ENCODE measurements around the gene RNF40.
"Not testable (repeated sequence)": the region's sequence is repeated elsewhere in the genome, so short reads cannot be mapped to it uniquely, and the experiment has no call there.

Gene RNF40

DNA sequence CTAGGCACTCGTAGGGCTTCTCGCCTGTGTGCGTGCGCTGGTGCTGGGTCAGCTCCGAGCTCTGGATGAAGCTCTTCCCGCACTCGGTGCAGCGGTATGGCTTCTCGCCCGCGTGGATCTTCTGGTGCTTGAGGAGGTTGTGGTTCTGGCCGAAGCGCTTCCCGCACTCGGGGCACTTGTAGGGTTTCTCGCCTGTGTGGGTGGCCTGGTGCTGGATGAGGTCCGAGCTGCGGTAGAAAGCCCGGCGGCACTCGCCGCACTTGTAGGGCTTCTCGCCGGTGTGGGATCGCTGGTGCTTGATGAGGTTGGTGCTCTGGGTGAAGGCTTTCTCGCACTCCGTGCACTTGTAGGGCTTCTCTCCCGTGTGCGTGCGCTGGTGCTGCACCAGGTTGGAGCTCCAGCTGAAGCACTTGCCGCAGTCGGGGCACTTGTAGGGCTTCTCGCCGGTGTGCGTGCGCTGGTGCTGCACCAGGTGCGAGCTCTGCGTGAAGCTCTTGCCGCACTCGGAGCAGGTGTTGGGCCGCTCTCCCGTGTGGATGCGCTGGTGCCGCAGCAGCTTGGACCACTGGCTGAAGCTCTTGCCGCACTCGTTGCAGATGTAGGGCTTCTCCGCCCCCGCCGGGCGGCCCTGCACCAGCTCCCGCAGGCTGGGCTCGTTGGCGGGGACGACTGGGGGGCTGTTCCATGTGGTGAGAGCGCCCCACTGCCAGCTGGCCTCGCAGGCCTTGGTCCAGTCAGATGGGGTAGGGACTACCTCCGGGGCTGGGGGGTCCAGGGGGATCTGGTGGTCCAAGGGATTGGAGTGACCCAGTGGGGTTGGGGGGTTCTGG is 21.4 kb downstream of the RNF40 start:
- no peak for DNase-seq

GRCh38 chr16:30784215-30784614 is 22.1 kb downstream of the RNF40 start:
- DNase-seq, result no peak

- no peak for DNase-seq
Observed at GRCh38 chr16:30785126-30786106, 23.3 kb downstream of the RNF40 start.

GRCh38 chr16:30786115-30786935 is 24.2 kb downstream of the RNF40 start:
- DNase-seq, result no peak

DNA sequence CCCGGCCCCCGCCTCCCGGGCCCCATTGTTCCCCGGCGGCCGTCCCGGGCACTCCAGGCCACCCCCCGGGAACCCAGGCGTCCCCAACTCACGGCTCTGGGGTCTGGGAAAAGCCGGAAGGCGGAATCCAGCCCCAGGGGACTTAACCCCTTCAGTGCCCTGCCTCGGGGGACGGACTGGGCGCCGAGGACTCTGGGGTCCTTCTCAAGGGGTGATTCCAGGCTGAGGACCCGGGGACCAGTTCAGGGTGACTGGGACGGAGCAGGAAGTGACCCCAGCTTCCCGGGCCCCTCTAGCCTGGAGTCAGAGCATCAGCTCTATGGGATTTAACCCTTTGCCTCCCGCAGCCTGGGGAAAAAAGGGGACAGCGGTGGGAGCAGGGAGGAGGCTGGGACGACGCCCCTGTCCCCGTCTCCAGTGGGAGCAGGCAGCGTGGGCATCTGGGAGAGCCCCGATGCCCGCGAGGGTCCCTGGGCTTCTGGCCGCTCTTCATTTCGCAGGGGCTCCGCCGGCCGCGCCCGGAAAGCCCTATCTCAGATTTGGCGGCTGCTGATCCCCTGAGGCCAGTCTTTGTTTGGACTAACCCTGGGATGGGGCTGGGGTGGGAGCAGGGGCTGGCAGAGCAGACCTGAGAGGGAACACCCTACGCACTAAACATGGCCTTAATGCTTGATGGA is 25.0 kb downstream of the RNF40 start, which contains the start of gene ZNF629:
TSS of gene ZNF629 (minus strand) at position 270 of the 677 bp plus-strand sequence. CDS start 2,723 bp downstream, outside the sequence.
- peak; percentile 46 for DNase-seq

DNA sequence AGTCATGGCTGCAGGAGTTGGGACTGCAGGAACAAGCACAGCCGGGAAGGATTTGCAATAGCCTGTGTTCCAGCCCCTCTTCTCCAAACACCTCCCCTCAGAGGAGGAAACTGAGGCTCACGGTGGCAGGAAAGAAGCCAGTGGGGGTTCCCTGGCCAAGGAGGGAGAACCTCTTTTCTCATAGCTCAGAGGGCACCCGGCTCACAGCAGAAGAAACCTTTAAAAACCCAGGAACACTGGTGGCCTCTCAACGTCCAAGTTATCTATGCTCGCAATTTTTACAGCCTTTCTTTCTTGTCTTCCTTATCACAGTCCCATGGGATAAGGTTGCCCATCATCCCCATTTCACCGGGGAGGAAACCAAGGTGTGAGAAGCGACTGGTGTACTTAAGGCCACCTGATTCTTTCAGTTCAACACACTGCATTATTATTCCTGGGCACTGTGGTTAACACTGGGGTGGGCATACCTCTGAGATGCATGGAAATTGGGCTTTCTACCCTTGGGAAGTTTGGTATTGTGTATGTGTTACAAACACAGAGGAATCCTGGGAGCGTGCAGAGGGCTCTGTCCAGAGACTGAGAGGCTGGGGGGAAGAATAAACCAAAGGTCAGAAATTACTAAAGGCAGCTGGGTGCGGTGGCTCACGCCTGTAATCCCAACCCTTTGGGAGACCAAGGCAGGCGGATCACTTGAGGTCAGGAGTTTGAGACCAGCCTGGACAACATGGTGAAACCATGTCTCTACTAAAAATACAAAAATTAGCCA is 25.7 kb downstream of the RNF40 start:
- no peak for DNase-seq

- DNase-seq, result no peak
Observed at GRCh38 chr16:30793508-30794069, 31.5 kb downstream of the RNF40 start.

DNA sequence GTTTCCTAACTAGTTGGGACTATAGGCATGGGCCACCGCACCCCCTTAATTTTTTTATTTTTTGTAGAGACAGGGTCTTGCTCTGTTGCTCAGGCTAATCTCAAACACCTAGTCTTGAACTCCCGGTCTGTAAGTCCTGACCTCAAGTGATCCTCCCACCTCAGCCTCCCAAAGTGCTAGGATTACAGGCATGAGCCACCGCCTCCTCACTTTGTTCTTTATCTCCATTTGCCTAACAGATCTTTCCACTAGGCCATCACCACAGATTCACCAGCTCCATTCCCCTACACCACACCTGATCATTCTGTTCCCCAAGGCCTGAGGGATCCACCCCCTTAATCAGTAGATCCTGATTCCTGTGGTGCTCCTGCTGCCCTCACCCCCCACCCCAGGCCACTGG is 32.5 kb downstream of the RNF40 start:
- no peak for DNase-seq

GRCh38 chr16:30797670-30798309 is 35.7 kb downstream of the RNF40 start:
- DNase-seq, result no peak

DNA sequence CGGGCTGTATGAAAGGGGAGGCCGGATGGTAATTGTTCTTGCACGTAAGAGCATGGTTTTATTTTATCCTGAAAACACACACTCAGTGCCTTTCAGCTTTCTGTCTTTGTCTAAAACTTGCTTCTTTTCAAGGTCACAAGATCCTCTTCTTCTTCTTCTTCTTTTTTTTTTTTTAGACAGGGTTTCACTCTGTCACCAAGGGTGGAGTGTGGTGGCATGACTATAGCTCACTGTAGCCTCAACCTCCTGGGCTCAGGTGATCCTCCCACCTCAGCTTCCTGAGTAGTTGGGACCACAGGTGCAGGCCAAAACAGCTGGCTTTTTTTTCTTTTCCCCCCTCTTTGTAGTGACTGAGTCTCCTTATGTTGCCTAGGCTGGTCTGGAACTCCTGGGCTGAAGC is 40.8 kb downstream of the RNF40 start:
- no peak for DNase-seq

- DNase-seq, result no peak
Observed at GRCh38 chr16:30805056-30805369, 42.9 kb downstream of the RNF40 start.

GRCh38 chr16:30805370-30806169 is 43.4 kb downstream of the RNF40 start:
- peak; percentile 62 for DNase-seq

- no peak for DNase-seq
Observed at GRCh38 chr16:30808146-30808545, 46.0 kb downstream of the RNF40 start.

DNA sequence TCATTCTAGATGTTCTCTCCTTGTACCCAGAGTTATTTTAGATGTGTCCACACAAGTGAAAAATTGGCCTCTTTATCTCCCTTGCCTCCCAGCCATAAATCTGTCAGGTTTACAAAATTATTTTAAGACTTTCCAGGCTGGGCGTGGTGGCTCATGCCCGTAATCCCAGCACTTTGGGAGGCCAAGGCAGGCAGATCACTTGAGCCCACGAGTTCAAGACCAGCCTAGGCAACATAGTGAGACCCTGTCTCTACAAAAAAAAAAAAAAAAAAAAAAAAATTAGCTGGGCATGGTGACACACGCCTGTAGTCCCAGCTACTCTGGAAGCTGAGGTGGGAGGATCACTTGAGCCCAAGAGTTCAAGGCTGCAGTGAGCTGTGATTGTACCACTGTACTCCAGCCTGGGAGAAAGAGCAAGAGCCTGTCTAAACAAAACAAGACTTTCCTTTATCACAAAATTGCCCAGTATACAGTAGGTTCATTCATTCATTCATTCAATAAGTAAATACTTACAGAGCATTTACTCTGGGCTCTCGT is 46.8 kb downstream of the RNF40 start:
- not testable (repeated sequence) for DNase-seq

- DNase-seq, result not testable (repeated sequence)
Observed at GRCh38 chr16:30809675-30810074, 47.6 kb downstream of the RNF40 start.

GRCh38 chr16:30813821-30814189 is 51.7 kb downstream of the RNF40 start:
- no peak for DNase-seq

- DNase-seq, result no peak
Observed at GRCh38 chr16:30816769-30817168, 54.6 kb downstream of the RNF40 start.

DNA sequence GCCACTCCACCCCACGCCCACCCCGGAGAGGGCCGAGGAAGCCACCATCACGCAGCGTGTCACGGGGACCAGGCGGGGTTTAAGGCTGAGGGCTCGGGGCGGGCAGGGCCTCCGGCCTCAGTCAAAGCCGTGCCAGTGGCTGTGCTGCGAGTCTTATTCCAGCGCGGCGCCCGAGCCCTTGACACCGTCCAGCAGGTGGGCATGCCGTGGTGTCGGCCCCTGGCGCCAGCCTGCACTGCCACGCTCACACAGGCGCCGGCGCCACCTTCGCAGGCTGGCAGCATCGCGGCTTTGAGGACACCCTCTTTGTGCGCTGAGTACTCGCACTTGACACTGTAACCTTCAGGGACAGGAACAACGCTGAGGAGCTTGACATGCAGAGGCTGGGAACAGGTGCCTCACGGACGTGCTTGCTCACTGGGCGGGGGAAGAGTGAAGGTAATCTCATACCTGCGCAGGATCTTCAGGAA is 58.9 kb downstream of the RNF40 start:
- no peak for DNase-seq

DNA sequence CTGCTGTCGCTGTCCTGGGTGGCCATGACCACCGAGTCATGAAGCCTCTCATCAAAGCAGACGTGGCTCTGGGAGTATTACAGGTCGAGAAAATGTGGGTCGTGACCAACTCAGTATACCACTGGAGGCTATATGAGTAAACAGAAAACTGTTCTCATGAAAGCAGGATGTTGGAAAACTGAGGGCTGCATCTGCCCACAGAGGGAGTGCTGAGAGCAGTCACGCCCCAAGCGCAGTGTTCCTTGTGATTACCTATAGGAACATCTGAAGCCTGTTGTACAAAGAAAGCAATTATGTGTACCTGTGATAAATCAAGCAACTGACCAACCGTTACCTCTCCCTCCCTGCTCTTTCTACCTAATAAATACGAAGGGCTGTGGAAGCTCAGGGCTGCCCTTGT is 59.3 kb downstream of the RNF40 start:
- DNase-seq, result not testable (repeated sequence)
